ENCODE measurements around the gene RGL3.
"Not testable (repeated sequence)": the region's sequence is repeated elsewhere in the genome, so short reads cannot be mapped to it uniquely, and the experiment has no call there.

Gene RGL3

DNA sequence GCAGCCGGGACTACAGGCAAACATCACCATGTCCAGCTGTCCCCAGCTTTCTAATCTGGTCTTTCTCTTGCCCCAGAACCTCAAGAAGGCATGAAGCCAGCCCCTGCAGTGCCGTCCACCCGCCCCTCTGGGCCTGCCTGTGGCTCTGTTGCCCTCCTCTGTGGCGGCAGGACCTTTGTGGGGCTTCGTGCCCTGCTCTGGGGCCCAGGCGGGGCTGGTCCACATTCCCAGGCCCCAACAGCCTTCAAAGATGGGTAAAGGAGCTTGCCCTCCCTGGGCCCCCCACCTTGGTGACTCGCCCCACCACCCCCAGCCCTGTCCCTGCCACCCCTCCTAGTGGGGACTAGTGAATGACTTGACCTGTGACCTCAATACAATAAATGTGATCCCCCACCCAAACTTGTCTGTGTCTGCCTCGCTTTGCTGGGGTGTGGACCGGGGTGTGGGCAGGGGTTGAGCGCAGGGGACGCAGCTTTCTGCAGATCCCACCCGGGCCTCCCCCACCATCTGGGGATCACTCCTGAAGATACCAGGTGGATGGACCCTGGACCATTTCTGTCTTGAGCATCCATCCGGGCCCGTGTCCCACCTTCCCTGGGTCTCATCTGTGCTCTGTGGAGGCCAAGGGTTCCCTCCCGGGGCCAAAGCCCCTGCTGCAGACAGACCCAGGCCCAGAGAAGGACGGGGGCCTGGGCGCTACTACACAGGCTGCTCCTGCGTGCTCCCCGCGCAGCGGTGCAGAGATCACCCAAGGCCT is 31.6 kb upstream of the RGL3 start:
- DNase-seq (ENCODE audit: low read depth), result no peak

DNA sequence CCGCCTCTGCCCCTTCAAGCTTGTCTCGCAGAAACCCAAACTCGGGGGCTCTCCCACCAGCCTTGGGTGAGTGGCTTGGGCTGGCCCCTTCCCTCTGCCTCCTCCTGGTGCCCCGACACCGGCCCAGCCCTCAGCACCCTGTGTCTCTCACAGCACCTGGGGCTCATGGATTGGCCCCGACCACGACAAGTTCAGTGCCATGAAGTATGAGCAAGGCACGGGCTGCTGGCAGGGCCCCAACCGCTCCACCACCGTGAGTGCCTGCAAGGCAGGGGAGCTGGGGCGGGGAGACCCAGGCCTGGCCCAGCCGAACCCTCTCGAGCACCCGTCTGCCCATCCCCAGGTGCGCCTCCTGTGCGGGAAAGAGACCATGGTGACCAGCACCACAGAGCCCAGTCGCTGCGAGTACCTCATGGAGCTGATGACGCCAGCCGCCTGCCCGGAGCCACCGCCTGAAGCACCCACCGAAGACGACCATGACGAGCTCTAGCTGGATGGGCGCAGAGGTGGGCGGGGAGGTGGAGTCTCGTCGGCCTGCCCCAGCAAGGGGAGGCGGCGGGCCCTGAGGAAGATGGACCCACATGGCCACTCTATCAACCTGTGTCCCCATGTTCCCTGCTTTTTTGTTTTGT is 29.9 kb upstream of the RGL3 start:
- no peak for DNase-seq (ENCODE audit: low read depth)

- no peak for DNase-seq (ENCODE audit: low read depth)
These were observed 29.3 kb upstream of the RGL3 start for GRCh38 chr19:11448410-11448809.

DNA sequence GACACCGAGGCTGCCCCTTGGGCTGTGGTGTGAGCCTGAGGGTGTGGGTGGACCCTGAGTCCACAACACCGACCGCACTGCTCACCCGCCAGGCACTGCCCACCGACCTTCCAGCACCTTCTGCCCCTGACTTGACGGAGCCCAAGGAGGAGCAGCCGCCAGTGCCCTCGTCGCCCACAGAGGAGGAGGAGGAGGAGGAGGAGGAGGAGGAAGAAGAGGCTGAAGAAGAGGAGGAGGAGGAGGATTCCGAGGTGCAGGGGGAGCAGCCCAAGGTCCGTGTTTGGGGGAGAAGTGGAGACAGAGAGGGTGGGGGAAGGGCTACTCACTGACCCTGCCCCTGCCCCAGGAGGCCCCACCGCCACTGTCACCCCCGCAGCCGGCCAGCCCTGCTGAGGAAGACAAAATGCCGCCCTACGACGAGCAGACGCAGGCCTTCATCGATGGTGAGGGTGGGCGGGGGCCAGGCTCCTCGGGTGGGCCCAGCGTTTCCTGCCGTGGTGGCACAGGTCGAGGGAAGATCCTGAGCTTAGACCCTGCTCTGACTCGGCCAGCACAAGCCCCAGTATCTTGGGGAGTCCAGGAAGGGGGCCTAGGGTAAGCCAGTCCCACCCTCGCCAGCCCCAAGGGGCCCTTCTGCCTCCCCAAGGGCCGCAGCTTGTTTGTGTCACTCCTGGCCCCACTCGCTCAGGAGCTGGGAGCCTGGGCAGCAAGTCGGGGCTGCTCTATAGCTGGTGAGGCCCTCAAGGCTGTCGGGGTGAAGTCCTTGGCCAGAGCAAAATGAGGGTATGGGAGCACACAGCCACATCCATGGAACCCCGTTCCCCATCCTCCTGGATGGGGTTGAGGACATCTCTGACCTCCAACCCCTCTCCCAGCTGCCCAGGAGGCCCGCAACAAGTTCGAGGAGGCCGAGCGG is 28.5 kb upstream of the RGL3 start:
- DNase-seq (ENCODE audit: low read depth), result no peak

DNA sequence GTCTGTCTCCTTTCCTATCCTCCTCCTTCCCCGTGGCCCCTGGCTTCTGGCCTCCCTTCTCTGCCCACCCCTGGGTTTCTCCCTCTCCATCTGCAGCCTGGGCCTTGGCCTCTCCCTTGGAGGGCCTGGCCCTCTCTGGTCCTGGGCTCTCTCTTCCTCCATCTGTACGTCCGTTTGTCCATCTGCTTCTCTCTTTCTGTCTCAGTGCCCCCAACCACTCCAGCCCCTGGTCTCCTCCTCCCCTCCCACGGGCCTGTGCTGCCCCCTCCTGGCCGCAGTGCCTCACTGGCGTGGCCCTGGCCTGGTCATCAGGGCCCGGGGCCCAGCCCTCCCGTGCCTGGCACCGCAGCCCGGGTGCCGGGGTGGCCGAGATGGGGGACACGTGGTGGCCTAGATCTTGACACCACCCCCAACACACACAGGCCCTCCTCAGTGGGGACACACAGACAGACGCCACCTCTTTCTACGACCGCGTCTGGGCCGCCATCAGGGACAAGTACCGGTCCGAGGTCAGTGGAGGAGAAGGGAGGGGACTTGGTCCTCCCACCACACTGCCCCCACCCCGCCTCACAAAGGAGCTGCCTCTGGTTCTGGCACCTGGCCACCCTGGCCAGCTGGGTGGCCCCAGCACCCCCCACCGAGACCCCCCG is 27.7 kb upstream of the RGL3 start:
- DNase-seq (ENCODE audit: low read depth), result no peak

GRCh38 chr19:11446271-11446651 is 27.1 kb upstream of the RGL3 start:
- DNase-seq (ENCODE audit: low read depth), result no peak

DNA sequence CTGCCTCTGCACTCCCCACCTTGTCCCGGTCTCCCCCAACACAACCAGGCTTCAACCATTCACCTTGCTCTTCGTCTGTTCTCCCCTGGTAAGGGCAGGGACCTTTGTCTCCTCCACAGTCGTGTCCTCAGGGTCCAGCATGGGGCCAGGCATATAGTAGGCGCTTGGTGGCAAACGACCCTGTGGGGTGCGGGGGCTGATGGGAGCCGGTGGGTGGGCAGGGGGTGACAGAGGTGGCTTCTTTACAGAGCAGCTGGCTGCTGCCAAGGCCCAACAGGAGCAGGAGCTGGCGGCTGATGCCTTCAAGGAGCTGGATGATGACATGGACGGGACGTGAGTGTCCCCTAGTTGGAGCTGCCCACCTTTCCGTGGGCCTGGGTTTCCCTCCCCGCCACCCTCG is 26.0 kb upstream of the RGL3 start:
- DNase-seq (ENCODE audit: low read depth), result no peak

- no peak for DNase-seq (ENCODE audit: low read depth)
These were observed 24.9 kb upstream of the RGL3 start for GRCh38 chr19:11444059-11444458.

DNA sequence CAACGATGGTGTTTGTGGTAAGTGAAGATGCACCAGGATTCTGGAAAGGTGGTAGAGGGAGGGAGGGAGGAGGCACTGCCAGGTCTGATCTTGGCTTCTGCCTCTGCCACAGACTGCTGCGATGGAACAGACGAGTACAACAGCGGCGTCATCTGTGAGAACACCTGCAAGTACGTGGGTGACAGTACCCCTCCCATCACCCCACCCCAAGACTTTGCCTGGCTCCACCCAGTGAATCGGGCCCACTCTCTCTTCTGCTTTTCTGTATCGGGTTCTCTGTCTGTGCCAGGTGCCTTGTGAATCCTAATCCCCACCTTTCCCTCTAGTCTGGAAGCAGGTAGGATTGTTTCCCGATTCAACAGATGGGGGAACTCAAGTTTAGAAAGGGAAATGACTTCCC is 18.8 kb upstream of the RGL3 start:
- no peak for DNase-seq (ENCODE audit: low read depth)

GRCh38 chr19:11435833-11436313 is 16.8 kb upstream of the RGL3 start:
- DNase-seq (ENCODE audit: low read depth), result peak; percentile 36

- DNase-seq (ENCODE audit: low read depth), result peak; percentile 100
These were observed 16.1 kb upstream of the RGL3 start, which contains the start of the genes ODAD3 and PRKCSH for GRCh38 chr19:11435057-11435832. TSS of gene ODAD3 (minus strand) at chr19:11435121. CDS start at chr19:11435016, 105 bp downstream. TSS of gene PRKCSH (plus strand) at chr19:11435635. CDS start at chr19:11436118, 483 bp downstream.

DNA sequence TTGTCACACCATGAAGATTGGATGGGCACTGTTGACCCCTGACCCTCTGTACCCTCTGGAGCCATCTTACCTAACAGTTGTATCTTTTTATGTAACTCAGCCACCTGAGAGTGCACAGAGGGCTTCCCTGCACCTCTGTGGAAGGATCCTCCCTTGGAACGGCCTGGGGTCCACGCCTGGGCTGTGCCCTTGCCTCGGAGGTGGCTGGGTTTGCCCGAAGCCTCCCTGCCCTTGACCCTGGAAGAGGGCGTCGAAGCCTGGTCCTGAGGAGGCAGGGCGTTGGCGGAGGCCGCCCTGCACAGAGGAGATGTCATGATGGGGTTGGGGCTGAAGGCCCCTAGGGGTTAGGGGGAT is 15.6 kb upstream of the RGL3 start:
- DNase-seq (ENCODE audit: low read depth), result no peak

DNA sequence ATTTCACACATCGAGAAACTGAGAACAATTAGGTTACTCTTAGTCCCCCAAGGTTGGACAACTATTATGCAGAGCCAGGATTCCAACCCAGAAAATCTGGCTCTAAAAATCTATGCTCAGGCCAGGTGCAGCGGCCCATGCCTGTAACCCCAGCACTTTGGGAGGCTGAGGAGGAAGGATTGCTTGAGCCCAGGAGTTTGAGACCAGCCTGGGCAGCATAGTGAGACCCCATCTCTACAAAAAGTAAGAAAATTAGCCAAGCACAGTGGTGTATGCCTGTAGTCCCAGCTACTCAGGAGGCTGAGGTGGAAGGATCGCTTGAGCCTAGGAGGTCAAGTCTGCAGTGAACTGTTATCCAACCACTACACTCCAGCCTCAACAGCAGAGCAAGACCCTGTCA is 14.4 kb upstream of the RGL3 start:
- DNase-seq (ENCODE audit: low read depth), result not testable (repeated sequence)

DNA sequence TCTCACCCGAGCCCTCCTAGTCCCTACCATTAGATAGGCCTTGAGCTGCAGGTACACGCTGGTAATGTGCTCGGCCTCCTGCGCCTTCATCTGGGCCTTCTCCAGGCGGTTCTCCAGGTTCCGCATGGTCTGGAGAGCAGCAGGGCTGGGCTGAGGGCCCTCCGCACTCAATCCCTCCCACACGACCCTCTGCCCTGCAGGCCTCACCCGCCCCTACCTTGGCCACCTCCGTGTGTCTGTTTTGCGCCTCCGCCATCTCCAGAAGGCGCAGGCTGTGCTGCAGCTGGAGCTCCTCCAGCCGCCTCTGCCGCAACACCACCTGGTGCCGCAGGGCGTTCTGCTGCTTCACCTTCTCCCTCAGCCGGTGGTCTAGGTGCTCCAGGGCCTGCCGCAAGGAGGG is 7.5 kb upstream of the RGL3 start:
- no peak for DNase-seq (ENCODE audit: low read depth)

DNA sequence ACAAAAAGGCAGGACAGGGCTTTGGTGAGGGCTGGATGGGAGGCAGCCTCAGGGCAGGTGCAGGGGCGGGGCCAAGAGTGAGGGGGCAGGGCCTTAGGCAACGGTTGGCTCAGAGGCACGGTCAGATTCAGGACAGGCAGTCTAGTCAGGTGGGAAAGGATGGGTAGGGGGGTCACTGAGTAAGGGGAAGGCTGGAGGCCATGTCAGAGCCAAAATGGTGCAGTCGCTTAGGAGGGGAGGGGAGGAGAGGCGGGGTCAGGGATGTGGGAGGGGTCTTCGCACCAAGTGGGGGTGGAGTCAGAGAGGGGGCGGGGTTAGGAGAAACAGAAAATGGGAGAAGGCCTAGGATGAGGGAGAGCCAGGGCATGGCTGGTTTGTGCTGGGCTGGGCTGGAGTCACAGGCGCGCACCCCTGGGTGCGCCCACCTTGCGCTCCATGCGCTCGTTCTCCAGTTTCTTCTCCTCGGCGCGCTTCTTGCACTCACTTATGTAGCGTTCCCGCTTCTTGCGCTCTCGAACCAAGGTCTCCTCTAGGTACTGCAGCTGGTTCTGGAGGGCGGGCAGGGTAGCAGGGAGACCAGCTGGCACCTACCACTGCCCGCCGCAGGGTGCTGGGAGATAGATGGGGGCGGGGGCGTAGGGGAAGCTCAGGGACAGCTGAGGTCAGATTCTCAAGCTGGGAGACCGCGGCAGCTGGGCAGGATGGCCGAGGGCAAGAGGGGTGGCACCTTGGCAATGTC is 6.8 kb upstream of the RGL3 start:
- DNase-seq (ENCODE audit: low read depth), result no peak

GRCh38 chr19:11423791-11424181 is 4.7 kb upstream of the RGL3 start:
- no peak for DNase-seq (ENCODE audit: low read depth)

- no peak for DNase-seq (ENCODE audit: low read depth)
These were observed 4.2 kb upstream of the RGL3 start for GRCh38 chr19:11423164-11423790.

GRCh38 chr19:11422163-11423065 is 3.3 kb upstream of the RGL3 start:
- DNase-seq (ENCODE audit: low read depth), result peak; percentile 20
